NK-92 (cell line): Measurements from ENCODE around the gene HIVEP3.

ENCODE experiments used
- DNase-seq: peaks from one replicate; lab custom pipeline; 2025; ENCODE audit not compliant: unreplicated experiment; lab: John Stamatoyannopoulos, UW

The HIVEP3 gene

DNA sequence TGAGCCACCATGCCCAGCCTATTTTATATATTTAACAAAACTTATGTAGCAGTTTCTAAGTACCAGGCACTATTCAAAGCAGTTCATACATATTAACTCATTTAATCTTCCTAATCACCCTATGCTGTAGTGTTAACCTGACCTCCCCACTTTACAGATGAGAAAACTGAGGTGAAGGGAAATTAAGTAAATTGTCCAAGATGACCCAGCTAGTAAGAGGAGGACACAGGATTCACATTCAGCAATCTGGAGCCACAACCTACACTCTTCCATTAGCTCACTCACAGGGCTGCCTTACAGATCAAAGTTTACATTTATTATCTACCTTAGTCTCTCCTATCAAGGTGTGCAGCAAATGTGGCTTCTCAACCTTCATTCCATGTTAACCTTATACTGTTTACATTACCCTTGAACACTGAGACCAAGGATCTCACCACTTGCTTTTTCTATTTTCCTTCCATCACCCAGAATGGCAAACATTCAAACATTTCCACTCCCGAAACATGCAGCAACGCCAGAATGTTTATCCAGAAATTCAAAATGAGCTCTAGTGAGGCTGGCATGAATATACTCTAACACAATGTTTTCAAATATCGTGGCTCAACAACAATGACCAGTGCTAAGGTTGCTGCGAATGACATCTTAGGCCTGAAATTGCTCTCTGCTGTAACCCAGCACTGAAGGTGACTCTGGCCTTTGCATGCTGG lies 24.5 kb downstream of the HIVEP3 start:
- no peak for DNase-seq

DNA sequence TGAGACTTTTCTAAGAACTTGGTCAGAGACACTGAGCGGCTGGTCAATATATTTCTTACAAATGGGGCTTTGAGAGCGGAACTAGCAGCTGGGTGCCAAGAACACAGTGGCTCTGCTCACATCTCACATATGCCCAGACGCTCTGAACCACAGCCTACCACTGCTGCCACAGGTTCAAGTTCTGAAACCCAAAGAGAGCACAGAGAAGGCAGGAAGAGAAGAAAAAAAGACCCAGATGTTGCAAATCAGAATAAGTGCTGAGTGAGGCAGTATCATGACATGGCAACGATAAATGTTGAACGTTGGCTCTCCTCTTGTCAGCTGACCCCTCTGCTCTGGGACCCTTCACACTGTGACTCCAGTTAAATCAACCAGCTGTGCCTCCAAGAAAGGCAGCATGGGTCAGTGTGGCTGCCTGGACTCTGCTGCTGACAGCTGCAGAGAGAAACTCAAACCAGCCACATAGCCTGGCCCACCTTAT lies 26.4 kb downstream of the HIVEP3 start:
- DNase-seq, result no peak

DNA sequence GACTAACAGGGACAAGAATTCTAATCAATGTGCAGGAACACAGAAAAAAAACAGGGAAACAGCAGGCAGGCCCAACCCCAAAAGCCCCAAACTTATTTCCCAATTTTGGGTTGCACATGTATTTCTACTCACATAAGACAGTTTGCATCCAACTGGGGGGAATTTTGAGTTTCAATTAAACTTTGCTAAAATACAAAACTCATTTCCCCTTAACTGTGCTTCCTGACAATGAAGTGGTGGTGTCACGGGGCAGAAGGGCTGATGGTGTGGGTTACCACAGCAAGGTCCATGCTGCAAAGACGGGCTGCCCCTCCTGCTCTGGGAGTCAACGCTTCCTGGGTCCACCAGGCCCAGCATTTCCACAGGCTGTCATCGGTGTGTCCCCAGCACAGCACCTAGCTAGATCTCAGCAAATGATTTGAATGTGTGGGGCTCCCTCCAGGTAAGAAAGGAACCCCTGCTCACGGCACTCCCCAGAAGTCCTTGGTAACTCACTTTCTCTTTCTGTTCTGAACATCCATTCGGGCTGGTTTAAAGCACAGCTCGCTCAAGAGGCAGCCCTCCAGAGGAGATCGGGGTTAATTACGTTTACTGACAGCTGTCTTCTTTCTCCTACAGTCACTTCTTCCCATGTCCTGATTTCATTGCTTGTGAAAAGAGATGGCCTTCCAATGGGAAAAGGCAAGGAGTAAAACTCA lies 27.4 kb downstream of the HIVEP3 start:
- no peak for DNase-seq

DNA sequence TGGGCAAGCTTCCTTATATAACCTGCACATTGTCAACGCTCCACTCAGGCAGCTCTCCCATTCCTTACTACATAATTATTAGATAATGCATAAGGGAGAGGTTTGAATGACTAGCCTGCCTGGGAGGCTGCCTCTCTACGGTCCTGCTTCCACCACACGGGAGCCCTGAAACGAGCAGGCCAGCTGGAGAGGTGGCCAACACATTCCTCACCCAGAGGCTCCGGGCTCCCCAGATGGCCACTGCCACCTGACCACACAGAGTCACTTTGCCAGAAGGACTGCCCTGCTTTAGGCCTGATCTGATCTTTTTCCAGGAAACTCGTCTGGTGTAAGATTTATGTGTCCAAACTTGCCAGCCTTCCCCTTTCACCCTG lies 27.9 kb downstream of the HIVEP3 start:
- DNase-seq, result no peak

DNA sequence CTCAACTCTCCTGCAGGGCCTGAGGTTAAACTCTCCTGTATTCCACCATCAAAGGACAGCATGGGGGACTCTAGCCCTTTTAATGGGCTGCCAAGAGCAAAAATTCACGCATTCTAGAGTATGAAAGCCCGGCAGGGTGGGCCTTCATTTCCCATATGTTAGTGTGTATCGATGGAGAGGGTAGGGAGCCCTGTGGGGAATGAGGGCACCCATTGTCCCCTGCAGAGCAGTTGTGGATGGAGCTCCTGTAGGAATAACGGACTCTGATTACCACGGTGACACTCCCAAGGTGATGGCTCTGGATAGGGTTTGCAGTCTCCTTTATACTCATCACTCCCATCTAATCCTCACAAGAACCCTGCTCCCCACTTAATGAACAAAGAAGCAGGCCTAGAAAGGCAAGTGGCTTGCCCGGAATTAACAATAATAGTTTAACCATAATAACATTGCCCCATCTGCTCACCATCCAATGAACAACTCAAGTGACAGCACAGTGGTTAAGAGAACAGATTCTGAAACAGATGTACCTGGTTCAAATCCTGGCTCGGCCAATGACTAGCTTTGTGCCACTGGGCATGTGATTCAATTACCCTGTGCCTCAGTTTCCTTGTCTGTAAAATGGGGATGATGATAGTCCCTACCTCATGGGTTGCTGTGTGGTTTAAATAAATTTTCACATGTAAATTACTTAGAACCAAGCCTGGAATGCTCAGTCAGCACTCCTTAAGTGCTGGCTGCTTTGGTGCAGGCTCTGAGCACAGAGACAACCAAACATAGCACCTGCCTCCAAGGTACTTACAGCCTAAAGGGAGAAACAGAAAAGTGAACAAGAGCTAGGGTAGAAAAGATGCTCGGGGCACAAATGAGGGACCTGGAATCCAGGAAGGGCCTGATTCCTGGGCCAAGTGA lies 29.0 kb downstream of the HIVEP3 start:
- no peak for DNase-seq

DNA sequence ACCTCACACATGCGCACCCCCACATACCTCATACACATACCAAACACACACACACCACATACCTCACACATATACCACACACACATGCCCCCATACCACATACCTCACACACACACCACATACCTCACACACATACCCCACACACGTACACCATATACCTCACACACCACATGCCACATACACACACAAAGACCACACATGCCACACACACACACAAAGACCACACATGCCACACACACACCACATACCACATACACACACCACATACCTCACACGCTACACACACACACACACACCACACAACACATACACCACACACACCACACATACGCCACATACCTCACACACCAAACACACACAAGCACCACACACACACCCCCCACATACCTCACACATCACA lies 30.0 kb downstream of the HIVEP3 start:
- DNase-seq, result no peak

DNA sequence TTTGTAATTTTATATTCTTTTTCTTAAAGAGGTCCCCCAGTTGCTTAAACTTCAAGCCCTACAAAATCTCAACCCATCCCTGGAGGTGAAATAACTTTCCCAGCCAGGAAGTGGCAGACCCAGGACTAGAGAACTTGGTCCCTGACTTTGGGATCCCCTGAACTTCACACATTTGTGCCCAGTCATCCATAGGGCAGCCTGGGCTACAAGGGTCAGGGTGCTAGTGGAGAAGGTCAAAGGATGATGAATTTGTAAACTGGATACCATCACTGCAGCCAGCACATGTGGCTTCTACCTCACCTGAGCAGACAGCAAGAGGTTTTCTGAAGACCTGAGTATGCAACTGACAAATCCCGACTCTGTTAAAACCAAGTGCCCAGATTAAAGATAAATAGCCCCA lies 31.4 kb downstream of the HIVEP3 start:
- no peak for DNase-seq

DNA sequence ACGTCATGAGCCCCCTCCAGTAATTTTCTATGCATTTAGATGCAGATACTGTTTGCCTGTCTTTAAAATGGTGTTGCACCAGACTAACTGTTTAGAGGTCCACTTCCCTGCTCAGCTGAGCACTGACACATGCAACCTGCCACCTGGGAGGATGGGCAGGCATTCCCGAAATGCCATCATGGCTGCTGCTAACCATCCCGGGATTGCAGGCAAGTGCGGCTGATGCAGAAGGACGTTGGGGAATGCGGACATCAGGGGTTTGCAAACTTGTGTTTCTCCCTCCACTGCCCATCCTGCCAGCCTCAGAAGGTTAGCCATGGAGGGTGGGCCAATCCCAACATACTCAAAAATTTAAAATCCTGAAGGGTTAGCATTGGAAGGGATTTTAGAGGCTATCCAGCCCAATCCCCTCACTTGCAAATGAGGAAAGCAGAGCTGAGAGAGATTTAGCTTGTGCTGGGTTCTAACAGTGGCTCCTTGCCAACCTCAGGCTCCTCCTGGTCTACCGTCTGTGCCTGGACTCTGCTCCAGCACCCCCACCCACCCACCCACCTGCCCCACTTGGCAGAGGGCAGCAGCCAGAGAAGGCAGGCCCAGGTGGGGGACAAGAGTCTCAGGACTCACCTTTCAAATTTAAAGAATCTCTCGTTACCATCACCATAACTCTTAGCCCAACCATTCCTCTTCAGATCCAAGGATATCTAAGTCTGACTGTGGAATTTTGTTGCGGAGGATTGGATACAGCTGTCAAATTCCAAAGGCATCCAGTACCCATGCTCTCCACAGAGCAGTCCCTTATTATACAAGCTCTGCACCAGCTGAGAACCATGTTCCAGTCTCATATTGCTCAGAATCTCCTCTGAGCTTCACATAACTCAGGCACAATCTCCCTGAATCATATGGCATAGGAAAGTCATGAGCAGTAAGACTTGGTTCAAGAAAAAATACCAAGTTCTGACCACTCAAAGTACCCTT lies 34.2 kb downstream of the HIVEP3 start:
- no peak for DNase-seq

DNA sequence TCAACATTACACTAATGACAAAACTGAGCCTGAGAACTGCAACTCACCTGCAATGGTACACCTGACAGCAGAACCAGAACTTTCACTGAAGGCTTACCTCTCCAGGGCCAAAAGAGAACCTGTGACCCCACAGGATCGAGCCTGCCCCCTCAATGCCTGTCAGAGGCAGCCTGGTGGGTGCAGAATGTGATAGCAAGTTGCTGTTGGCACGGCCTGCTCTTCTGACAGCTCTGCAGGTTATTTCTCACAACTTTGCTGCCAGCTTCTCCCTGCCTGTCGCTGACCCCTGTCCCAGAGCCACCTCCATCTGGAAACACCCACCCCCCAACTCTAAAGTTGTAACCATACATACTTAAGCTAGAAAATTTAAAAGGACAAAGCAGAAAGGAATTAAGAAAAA lies 35.2 kb downstream of the HIVEP3 start:
- DNase-seq, result no peak

DNA sequence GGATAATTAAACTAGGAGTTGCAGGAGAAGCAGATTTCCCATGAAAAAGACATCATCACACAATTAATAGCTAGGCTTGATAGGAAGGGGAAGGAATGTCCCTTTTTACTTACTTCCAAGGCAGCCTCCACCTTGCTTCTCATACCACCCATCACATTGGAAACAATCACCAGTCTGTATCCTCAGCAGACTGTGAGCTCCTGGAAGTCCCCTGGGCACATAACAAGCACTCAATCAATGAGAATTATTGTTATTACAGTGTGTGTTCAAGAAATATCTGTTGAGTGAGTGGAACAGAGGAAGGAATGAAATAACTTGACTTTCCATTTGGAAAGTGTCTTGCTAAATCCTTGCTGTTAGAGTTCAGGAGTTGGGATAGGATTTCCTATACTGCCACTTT lies 36.2 kb downstream of the HIVEP3 start:
- no peak for DNase-seq

DNA sequence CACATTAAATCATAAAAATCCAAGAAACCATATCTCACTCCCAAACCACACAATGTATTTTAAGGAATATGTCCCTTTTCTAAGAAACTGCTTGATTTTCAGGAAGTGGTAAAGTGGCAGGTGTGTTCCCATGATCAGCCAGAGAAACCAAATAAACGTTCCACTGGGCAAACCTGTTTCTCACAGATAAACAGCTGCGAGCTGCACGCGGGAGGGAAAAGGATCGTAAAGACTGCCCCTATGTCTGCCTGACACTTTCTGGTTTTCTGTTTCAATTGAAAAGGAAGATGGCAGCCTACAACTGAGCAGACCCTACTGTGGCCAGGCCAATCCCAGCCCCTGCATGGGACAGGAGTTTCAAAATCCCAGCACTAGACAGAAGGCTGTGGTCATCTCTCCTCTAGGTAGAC lies 36.6 kb downstream of the HIVEP3 start:
- DNase-seq, result no peak

DNA sequence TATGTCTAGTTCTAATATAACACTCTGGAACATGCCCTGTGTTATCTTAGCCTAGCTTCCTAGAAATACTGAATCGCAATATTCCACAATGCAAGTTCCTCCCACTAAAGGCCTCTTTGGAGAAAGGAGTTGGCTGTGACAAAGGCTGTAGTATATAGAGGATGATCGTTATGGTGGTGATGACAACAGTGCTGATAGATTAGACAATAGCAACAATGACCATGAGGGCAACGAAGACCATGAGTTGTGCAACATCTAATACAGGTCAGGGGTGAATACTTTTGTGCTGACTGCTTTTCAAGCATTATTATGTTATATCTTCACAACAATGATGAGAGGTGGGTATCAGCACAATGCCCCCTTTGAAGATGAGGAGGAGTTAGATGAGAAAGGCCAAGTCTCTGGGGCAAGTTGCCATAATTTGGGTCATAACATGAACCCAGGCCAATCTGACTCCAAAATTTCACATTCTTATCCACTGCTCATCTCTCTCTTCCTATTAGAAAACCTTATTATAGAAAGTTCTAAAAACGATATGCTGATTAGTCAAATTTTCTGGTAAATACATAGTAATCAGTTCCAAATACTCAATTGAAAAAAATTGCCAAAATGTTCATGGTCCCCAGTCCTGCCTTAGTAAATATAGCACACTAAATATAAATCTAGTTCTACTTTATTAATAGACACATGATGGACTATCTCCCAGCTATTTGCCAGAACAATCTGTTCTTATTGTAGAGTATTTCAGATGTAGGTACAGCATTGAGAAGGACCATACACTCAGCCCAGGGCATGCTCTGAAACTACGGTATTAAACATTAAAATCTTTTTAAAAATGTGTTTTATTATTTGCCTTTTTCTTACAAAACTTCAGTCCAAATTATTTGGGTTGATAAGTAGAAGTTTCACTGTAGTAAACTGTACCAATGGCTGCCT lies 37.5 kb downstream of the HIVEP3 start:
- DNase-seq, result no peak

DNA sequence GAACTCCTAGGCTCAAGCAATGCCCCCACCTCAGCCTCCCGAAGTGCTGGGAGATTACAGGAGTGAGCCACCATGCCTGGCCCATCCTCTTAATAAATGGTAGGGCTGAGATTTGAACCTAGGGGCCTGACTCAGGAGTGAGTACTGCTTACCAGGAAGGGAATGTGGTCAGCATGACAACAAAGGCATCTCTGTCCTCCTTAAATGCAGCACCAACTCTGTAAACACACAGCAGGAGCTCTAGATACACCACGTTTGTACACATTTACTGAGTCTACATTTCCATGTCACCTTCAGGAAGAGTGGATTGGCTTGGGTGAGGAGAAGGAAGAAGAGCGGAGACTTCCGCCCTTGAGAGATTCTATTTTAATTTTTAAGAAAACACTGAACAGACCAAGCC lies 38.5 kb downstream of the HIVEP3 start:
- no peak for DNase-seq

DNA sequence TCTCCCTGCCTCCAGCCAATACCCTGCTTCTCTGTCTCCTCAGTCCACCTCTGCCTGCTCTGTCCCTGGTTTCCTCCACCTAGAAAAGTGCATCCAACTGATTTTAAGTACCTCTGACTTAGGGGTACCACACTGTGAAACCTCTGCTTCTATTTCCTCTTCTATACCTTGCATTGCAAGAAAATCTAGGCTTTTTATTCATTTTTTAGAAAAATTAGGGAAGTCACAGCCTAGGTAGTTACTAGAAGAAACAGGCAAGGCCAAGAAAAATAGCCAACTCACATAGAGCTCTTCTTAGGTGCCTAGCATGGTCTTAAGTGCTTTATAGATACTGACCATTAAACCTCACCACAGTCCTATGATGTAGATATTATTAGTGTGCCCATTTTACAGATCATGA lies 39.1 kb downstream of the HIVEP3 start:
- no peak for DNase-seq

DNA sequence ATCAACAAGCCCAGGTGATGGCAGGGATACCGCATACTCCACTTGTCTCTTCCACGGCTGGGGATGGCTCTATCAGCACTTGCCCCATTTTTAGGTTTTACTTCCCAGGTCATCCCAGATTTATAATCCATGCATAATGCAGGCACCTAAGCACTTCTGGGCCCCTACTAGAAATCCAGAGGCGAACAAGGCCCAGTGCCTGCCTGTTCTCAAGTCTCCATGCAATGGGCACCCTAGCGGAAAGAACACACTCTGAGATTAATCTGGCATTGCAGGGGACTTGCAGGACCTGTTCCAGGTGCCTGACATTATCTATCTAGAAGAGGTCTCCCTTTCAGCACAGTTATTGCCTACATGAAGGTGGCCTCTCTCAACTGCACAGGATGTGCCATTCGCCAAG lies 39.8 kb downstream of the HIVEP3 start:
- no peak for DNase-seq

DNA sequence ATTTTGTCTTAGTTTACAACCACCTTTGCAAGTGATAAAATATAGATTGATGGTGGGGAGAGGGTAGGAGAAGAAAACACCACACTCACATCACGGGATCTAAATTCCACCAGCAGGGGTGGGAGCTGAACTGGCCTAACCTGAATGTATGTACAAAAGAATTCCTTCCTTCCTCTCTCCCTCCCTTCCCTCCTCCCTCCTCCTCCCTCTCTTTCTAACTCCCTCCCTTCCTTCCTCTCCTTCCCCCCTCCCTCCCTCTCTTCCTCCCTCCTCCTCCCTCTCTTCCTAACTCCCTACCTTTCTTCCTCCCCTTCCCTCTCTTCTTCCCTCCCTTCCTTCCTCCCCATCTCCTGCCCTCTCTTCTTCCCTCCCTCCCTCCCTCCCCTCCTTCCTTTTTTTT lies 40.2 kb downstream of the HIVEP3 start:
- DNase-seq, result no peak

DNA sequence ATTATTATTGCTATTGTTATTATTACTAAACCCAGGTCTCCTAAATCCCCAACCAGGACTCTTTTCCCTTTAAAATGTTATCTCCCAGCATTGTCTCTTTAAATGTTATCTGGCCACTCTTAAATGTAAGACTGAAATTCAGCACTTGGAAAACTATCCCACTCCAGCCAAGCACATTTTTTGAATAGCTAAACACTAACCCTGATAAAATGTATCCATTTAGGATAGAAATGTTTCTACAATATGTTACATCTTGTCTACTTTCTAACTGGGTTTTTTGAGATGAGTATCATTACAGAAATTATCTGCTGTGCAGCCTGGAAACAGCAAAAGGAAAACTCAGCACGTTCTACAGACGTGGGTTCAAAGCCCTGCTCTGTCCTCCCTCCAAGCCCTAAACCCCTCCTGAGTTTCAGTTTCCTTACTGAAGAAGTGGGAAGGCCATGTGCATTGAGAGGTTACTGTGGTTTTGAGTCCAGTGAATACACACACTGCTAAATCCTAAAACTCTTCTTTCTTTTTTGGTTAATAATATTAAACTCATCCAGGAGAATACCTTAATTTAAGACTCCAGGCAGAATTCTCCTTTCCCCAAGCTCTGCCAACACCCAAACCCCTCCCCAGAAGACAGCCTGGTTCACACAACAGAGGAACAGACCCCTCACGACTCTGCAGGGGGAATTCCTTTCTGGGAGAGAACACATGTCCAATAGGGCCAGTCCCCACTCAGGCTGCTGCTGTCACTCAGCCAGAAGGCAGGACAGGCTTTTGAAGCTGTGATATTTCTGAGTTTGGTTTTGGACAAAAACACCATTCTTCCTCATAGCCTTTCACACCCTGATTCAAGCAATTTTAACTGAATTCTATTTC lies 41.9 kb downstream of the HIVEP3 start:
- DNase-seq, result no peak

DNA sequence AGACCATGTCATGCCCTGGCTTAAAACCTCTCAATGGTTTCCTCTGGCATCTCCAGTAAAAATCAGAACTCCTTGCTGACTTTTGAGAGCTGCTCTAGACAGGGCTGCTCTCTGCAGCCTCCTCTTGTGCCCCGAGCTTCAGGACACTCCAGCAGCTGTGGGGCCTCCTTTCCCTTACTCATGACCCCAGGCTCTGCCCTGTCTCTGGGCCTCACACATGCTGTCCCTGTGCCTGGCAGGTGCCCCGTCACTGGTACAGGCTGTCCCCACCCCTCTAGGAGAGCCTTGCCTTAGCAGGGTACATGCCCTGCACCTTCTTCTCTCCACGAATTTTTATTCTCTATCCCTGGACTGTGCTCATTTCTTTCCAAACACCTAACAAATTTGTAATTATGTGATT lies 43.2 kb downstream of the HIVEP3 start:
- DNase-seq, result no peak
